HG02870 (cell line): ENCODE results near the gene CMTM8.

Source experiments
- ATAC-seq: cut with Tn5 transposase; IDR thresholded peaks from one replicate; pipeline ENCODE4 v1.9.1; 2021; ENCODE audit warnings: mild to moderate bottlenecking, moderate library complexity; ENCODE audit not compliant: unreplicated experiment

CMTM8 gene

DNA sequence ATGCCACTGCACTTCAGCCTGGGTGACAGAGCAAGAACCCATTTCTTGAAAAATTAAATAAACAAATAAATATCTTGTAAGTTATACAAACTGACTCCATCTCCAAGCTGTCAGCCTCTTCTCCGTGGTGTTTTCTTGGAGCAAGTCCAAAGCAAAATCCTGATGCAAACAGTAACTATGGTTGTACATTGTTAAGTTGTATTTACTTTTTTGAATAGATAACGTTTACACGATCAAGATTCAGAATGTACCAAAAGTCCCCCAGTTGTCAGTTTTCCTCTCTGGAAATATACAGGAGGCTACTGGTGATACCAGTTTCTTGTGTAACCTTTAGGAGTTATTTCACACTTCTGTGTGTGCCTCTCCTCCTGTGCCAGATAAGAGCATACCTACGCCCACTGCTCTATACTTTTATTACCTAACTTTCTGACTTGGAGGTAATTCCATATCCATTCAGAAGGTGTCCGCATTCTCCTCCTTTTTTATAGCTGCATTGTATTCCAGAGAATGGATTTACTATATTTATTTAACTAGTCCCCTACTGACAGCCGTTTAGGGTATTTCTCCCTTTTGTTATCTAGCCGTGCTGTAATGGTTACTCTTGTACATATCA, 167.3 kb downstream of the CMTM8 start:
- ATAC-seq: no peak

DNA sequence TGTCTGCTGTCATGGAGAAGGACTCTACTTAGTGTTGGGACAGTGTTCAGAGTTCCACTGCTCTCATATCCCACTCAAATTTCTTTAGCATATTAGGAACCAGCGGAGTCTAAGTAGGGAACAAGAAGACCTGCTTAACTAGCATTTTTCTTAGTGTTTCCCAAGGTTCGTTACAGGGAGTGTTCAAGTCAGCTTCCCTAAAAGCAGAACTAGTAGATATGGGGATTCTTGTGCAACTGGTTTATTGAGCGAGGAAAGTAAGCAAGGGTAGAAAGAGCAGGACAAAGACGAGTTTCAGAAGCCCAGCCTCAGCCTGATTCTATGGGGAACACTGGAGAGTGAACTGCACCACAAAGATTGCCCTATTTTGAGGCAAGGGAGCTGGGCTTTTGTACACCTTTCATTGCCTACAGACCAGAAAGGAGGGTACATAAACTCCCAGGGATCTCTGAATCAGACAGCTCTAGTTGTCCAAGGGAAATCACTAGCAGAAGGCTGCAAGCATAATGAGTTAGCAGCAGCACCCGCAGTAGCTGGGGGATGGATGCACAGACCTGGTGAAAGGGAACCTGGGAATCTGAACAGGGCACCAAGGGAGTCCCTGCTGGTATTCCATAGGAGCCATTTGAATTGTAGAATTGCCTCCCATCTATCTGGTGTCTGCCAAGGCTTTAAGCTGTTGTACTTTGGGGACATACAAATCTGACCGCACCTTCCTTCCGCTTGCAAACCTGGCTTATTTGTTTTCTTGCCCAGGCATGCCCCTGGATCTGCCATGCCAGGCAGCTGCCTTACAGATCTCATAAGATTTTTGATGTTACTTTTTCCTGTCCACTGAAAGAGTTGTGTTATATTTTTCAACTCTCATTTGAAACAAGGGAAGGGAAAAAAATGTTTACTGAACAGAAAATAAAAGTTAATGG, 168.3 kb downstream of the CMTM8 start:
- no peak for ATAC-seq

DNA sequence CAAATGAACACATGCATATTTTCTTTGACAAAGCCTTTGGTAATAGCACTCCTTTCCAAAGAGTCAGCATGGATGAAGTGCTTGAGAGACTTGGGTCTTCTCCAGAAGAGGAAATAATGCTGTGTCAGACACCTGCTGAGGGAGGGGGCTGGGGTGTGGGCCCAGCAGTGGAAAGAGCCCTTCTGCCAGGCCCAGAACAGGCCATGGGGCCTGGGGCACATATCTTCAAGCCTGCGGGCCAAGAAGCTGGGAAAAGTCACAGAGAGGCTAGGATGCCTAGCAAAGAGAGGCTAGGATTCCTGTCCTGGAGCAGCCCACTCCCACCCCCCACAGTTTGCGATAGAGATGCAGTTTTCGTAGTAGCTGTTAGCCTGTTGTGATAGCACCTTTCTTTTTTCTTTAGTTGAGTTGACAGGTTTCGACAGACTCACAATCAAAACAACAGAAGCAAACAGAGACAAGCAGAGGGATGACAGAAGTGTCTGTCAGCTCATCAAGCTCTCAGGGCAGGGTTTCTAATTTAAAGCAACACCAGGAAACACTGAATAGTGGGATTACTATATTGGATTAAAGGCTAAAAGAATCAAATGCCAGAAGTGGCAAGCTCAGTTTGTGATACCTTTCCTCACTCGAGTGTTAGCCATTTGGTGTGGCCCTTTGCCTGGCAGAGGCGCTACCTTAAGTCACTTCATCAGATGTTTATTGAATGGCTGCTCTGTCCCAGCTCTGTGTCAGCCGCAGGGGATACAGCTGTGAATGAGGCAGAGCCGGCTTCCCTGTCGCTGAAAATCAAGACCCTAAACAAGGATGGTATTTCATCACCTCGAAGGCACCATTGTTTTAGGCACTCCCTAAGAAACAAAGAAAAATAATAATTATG, 172.1 kb downstream of the CMTM8 start:
- no peak for ATAC-seq

DNA sequence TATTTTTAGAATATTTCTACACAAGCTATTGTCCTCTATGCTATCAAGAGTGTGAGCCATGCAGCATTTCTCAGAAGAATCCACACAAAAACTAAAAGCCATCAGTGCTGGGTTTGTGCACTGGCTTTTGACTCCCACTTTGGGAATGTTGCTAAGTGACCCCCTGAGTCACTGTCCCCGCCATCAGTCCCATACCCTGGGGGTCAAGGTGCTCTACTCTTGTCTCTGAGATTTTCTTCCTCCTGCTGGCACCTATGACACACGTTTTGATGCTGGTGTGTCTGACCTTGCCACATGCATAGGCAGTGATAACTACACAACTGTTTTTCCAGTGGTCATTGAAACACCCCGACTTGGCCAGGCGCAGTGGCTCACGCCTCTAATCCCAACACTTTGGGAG, 173.0 kb downstream of the CMTM8 start:
- no peak for ATAC-seq

DNA sequence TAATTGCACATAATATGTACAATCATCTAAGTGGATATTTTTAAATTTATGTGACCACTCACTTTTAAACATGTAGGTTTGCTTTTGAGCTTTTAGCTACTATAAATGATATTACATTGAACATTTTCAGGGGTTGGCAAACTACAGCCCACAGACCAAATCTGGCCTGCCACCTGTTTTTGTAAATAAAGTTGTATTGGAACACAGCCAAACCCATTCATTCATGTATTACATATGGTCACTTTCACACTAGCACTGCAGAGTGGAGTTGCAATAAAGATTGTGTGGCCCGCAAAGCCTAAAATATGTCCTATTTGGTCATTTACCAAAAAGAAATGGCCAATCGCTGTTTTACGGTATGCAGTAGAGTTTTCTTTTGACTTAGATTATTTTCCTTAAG, 174.4 kb downstream of the CMTM8 start:
- ATAC-seq: no peak

DNA sequence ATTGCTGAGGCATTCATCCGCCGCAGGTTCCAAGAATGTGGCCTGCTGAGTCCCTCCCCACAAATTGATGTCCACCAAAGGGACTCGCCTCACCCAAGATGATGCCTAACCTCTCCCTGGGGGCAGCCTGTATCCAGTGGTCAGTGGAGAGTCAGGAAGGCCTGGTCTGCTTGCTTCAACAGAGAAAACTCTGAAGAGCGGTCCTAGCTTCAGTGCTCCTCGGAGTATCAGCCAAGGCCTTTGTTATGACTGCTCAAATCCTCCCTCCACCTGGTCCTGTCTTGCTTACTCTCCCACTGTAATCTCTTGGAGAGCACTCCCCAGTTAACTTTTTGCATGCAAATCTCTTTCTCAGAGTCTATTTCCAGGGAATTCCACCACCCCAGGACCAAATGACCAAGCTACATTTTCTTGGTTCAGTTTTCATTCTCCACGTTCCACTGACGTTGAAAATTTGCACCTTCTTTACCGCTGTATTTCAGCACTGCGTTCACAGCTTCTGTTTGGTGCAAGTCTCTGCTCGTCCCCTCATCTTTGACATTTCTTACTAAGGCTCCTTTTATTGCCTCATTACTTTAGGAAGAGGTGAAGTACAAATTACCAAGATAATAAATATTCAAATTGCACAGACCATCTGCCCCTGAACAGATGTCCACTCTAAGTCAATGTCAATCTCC, 175.5 kb downstream of the CMTM8 start:
- no peak for ATAC-seq

DNA sequence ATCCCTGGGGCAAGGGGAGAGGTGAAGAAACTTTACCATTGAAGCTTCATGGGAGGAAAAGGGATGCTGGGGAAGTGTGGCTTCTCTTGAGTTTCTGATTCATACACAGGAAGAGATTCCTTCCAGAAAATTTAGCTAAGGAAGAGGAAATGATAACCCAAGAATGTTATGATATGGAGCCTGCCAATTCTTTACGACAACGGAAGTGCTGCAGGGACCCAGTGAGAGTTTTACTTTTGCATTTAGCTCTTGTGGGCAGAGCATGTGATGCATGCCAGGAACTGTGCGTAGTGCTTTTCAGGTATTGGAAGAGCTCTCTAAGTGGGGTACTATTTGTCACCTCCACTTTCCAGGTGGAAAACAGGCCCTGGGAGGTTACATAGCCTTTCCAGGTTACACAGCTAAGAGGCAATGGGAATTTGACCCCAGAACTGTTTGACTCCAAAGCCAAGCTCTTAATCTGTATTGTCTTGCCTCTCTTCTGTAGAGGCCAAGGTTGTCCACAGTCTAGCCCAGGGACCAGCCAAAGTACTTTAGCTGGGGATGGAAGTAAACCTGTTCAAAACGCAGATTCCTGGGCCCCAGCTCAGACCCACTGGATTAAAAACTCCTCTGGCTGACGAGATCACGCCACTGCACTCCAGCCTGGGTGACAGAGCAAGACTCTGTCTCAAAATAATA, 176.2 kb downstream of the CMTM8 start:
- no peak for ATAC-seq

DNA sequence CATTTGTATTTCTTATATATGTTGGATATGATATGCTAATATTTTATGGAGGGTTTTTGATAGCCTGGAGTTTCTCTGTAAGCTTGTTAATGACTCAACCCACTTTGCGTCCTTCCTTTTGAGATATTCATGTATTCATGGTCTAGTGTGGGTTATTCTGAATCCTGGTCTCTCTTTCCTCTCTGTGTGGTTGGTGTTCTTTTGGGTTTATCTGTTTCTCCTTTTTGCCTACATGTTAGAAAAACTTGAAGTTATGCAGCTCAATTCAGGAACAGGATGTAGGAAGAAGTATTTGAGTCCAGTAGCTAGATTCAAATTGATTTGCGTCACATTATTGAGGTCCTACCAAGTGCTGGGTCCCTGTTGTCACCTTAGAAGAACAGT, 181.3 kb downstream of the CMTM8 start:
- ATAC-seq: no peak
